HG02884 (cell line): ENCODE data around the gene TNPO3.
A peak's percentile ranks its signal among the peaks of the same experiment; 100 is the strongest.
"Not testable (repeated sequence)": the region's sequence is repeated elsewhere in the genome, so short reads cannot be mapped to it uniquely, and the experiment has no call there.

Source experiments
- ATAC-seq: cut with Tn5 transposase; IDR thresholded peaks from one replicate; pipeline ENCODE4 v1.9.1; 2021; ENCODE audit warnings: mild to moderate bottlenecking, moderate library complexity; ENCODE audit not compliant: unreplicated experiment

TNPO3 gene

GRCh38 chr7:128963327-128963757 lies 91.6 kb downstream of the TNPO3 start:
- peak; percentile 85 for ATAC-seq

DNA sequence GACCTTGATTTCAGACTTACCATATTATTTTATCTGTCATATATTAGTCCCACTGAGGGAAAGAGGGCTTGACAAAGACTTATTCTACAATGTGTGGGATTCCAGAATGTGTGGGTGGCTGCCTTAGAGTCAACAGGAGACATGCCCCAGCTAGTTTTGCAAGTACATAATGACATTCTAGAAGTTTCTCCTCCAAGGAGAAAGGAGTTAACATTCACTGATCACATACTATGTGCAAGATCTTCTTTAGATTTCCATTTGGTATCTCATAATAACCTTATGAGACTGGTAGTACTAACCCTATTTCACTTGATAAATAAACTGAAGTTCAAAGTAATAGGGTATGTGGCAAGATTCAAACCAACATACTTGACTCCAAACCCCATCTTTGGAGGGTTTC lies 92.0 kb downstream of the TNPO3 start:
- ATAC-seq: peak; percentile 30

DNA sequence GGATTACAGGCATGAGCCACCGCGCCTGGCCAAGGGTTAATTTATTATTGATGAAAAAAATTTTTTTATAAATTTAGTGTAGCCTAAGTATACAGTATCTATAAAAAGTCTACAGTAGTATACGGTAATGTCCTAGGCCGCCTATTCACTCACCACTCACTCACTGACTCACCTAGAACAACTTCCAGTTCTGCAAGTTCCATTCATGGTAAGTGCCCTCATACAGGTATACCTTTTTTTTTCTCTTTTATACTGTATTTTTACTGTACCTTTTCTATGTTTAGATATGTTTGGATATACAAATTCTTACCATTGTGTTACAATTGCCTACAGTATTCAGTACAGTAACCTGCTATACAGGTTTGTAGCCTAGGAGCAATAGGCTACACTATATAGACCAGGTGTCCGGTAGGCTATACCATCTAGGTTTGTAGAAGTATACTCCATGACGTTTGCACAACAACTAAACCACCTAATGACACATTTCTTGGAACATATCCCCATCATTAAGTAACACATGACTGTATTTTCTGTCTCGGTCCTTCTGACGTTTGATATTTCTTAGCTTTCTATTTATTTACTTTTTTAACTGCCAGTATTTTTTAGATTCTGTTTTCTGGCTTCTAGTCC lies 93.8 kb downstream of the TNPO3 start:
- ATAC-seq: no peak

- no peak for ATAC-seq
Observed at GRCh38 chr7:128959296-128959695, 95.6 kb downstream of the TNPO3 start.

DNA sequence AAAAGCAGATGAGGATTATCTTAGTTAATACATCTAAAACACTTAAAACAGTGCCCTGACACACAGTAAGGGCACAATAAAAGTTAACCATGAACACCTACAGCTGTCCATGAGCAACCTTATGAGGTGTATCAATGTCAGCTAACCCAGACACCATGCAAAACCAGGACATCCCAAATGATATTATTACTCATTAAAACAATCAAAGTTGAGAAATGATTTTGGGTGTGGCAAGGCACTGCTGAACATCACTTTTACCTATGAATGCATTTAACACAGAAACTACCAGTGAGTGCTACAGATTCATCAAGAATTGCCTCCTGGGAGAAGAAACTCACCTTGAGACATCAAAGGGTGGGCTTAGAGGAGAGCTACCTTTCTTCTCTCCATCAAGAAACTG lies 98.9 kb downstream of the TNPO3 start:
- ATAC-seq: no peak

DNA sequence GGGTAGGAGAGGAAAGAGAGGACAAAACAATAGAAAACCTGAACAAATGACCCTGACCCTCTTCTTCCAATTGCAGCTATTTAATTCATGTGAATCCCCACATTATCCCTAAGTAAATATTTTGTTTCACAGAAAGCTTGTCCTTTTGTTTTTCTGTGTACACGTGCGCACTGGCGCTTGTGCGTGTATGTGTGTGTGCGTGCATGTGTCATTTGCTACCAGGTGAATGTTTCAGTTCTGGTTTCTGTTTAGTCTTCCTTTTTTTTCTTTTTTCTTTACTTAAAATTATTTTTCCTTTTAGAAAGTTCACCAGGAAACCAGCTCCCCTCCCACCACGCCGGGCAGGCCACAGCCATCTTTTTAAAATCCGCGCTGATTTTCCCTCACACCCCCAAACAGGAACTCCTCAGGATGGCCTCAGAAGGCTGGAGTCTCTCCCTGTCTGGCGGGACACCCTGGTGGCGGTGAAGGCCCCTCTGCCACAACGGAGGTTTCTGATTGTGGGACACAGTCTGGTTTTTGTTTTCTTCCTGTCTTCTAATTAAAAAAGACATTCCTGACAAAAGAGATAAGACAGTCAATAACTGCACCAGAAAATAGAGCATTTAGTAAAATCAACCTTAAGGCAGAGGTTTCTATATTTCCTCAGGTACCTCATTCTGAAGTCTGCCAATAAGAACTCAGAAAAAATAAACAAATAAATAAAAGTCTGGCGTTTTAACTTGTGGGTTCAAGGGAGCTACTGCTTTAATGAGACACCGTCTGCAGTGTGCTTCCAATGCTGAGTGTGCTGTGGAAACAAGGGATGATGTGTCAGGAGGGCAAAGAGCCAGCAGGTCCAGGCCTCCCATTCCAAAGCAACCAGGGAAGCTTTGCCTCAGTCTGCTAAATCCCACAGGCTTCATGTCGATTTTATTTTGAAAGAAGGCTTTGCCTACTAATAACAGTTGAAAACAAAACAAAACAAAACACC lies 99.8 kb downstream of the TNPO3 start:
- no peak for ATAC-seq

GRCh38 chr7:128954150-128954549 lies 100.8 kb downstream of the TNPO3 start:
- ATAC-seq: no peak

GRCh38 chr7:128951296-128951695 lies 103.6 kb downstream of the TNPO3 start:
- no peak for ATAC-seq

- no peak for ATAC-seq
Observed at GRCh38 chr7:128948976-128949760, 105.7 kb downstream of the TNPO3 start.

- no peak for ATAC-seq
Observed at GRCh38 chr7:128948312-128948973, 106.5 kb downstream of the TNPO3 start.

- no peak for ATAC-seq
Observed at GRCh38 chr7:128947854-128948253, 107.1 kb downstream of the TNPO3 start.

DNA sequence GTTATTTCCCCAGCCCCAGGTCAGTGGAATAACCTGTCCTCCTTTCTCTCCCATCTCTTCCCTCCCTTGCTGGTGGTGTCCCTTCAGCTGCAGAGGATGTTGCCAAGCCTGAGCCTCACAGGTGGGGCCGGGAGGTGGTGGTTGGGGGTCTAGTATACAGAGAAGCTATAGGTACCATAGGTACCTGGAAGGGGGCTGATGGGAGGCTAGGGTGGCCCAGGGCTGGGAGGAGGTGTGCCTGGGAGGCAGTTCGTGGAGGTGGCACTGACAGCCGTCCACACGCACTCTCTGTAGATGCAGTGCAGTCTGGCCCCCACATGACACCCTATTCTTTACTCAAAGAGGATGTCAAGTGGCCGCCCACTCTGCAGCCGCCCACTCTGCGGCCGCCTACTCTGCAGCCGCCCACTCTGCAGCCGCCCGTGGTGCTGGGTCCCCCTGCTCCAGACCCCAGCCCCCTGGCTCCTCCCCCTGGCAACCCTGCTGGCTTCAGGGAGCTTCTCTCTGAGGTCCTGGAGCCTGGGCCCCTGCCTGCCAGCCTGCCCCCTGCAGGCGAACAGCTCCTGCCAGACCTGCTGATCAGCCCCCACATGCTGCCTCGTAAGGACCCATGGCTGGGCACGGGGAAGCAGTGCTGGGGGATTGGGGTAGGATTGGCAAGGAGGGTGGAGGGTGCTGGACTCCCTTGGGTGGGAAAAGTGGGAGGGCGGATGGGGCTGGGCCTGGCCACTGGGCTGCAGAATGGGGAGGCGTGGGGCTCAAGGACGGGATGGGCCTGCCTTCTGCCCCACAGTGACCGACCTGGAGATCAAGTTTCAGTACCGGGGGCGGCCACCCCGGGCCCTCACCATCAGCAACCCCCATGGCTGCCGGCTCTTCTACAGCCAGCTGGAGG lies 107.7 kb downstream of the TNPO3 start:
- ATAC-seq: no peak

GRCh38 chr7:128945668-128946366 lies 109.1 kb downstream of the TNPO3 start:
- ATAC-seq: no peak

DNA sequence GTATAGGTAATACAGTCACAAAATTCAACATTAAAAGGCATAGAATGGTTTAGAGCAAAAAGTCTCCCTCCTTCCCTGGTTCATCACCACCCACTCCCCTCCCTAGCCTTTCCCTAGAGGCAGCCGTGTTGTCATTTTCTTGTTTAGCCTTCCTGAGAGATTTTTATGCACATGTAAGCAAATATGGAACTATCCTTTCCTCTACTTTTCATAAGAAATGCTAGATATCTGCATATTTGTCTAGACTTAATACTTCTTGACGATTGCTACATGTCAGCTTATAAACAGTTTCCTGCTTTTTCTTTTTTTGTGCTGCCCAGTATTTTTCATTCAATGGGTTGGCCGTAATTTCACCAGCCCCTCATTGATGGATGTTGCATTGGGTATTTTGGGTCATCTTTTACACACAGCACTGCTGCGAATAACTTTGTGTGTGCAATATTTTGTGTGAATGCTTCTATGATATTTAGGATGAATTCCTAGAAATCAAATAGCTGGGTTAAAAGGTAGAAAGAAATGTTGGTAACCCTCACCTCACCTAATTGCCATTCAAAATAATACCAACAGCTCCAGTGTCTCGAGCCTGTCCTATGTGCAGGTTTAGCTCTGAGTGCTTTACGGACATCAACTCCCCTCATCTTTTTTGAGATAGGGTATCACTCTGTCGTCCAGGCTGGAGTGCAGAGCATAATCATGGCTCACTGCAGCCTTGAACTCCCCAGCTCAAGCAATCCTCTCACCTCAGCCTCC lies 110.2 kb downstream of the TNPO3 start:
- no peak for ATAC-seq

- ATAC-seq: not testable (repeated sequence)
Observed at GRCh38 chr7:128943251-128943650, 111.7 kb downstream of the TNPO3 start.

- no peak for ATAC-seq
Observed at GRCh38 chr7:128941946-128942526, 112.9 kb downstream of the TNPO3 start.

DNA sequence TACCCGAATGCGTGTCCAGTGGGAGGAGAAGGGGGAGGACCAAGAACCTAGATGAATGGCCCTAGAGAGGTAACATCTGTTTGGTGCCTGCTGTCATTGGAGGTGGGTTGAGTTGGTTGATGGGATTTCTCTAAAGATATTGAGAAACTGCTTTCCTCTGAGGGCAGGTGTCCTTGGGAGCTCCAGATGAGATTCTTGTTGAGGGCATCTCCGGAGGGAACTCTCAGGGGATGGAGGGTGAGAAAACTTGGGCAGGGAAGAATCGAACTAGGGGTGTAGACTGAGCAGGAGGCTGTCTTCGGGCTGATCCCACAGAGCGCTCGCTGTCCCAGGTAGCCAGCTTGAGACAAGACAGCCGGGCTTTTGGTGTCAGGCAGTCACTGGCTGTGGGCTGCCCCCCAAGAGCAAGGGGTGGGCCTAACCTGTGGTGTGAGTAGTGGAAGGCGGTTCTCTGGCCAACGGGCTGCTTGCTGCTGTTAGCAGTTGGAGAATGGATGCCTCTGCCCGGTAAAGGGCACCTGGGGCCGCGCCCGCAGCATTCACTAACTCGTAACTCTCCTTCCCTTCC lies 113.5 kb downstream of the TNPO3 start:
- ATAC-seq: no peak
